ENCODE results near the gene RAD1. TPM values are rescaled to one million over a fixed set of nuclear protein-coding genes. Genes with fewer than 3 reads are reported as not detected.

The RAD1 gene, protein sequence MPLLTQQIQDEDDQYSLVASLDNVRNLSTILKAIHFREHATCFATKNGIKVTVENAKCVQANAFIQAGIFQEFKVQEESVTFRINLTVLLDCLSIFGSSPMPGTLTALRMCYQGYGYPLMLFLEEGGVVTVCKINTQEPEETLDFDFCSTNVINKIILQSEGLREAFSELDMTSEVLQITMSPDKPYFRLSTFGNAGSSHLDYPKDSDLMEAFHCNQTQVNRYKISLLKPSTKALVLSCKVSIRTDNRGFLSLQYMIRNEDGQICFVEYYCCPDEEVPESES
- 10 to 100 TPM; 24.3 to 30.9 (median 29.7) TPM for total RNA-seq
- total RNA-seq (2013) = 20.0 TPM

DNA sequence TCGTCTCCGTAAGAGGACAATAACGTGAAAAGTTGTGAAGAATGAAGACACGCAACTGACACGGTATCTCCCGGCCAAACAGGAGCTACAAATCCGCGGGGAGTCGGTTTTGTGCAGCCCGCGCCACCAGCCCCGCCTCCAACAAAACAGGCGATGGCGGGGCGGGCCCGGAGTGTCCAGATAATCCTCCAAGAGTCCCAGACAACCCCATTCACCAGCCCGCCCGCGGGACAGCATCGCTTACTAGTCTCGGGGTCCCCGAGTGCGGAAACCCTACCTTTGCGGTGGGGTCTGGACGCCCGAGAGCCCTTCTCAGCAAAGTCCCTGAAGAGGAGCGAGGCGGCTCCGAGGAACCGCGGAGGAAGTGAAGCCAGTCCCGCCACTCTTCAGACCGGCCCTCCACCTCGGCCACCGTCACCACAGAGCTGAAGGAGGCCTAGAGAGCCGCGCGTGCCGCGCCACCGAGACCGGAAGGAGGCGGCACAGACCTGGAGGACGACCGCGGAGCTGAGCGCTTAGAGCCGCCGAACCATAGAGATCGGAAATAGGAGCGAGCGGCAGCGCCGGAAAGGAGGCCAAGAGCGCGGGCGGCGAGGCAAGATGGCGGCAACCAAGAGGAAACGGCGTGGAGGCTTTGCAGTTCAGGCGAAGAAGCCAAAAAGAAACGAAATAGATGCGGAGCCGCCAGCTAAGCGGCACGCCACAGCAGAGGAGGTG lies at the start of gene RAD1, which contains the start of gene BRIX1:
Gene RAD1, minus strand, starts transcription at position 366 of the 717 bp plus-strand sequence. CDS start 612 bp downstream, outside the sequence.
Gene BRIX1, plus strand, starts transcription at position 573 of the 717 bp plus-strand sequence. Its CDS starts 28 bp downstream, at position 601.
- TF ChIP-seq CTCF (IDR thresholded peaks at IDR 0.05) = no peak
- Mint-ChIP-seq H3K27me3 (ENCODE audit: low read depth in 2 of 2) (no peaks in the 10 kb centered on the region), H3K27ac (no peak within 1 kb of the TSS), H3K9me3 (no peaks in the 10 kb centered on the region), H3K36me3 (peaks cover 7% of the 10 kb centered on the region), H3K4me3 (no peak within 1 kb of the TSS), H3K4me1 (peaks cover 18 to 32% of the 10 kb centered on the region in 2 donors)
- Histone ChIP-seq H3K9me3 (ENCODE audit: control insufficient read depth, insufficient read depth, low read length) (no peaks in the 10 kb centered on the region), H3K27me3 (ENCODE audit: control insufficient read depth, insufficient read depth, low read length) (no peaks in the 10 kb centered on the region), H3K4me1 (ENCODE audit: control insufficient read depth, insufficient read depth, low read length) (peaks cover 13% of the 10 kb centered on the region), H3K27ac (ENCODE audit: low read length) (peak within 1 kb of the TSS; percentile 81), H3K4me3 (ENCODE audit: low read length) (peak within 1 kb of the TSS; percentile 93), H3K36me3 (ENCODE audit: control insufficient read depth, insufficient read depth, low read length) (peaks cover 24% of the 10 kb centered on the region)
- intact Hi-C loops (cut with micrococcal nuclease) = loop anchor here (1.0 to 5.0 kb wide), 5 partner anchors 14 to 1473 kb away; partner anchors contain the start of genes AMACR, DNAJC21, TARS1 and TTC23L
- ATAC-seq = peak; percentile 92 to 99 (median 96)
- peak; percentile 87 to 96 for DNase-seq
- WGBS (ENCODE audit: insufficient coverage) = under 1% methylated on average over 67 of the region's 67 CpGs

DNA sequence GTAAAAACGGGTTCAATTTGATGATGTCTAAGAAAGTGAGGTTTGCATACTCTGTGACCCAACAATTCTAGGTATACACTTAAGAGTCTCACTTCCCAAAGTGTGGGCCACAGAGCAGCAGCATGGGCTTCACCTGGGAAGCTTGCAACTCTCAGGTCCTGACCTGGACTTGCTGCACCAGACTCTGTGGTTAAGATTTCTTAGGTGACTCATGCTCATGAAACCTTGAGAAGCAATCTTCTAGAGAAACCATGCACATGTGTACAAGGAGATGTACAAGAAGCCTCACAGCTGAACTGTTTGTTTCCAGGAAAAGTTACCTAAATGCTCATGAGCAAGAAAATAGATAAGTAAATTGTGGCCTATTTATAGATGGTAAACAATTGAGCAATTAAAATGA lies 44.0 kb upstream of the RAD1 start:
- Histone ChIP-seq H3K27ac (ENCODE audit: low read length) (no peak overlapping the region), H3K27me3 (ENCODE audit: control insufficient read depth, insufficient read depth, low read length) (no peaks in the 10 kb centered on the region), H3K36me3 (ENCODE audit: control insufficient read depth, insufficient read depth, low read length) (peaks cover 15% of the 10 kb centered on the region), H3K4me3 (ENCODE audit: low read length) (no peak overlapping the region), H3K9me3 (ENCODE audit: control insufficient read depth, insufficient read depth, low read length) (no peaks in the 10 kb centered on the region), H3K4me1 (ENCODE audit: control insufficient read depth, insufficient read depth, low read length) (no peaks in the 10 kb centered on the region)
- WGBS (ENCODE audit: insufficient coverage) = 82% methylated on average over 1 of the region's 1 CpG
- Mint-ChIP-seq H3K4me3 (no peak overlapping the region), H3K9me3 (no peaks in the 10 kb centered on the region), H3K4me1 (no peaks in the 10 kb centered on the region), H3K27me3 (ENCODE audit: low read depth in 2 of 2) (no peaks in the 10 kb centered on the region), H3K36me3 (peaks cover 14% of the 10 kb centered on the region), H3K27ac (peak overlapping the region; percentile 30 to 35)
- intact Hi-C loops (cut with micrococcal nuclease) = loop anchor here (10.0 kb wide), 1 partner anchor 965 kb away; no protein-coding TSS in a partner anchor
- no peak for TF ChIP-seq CTCF (IDR thresholded peaks at IDR 0.05)
- DNase-seq (no peak), ATAC-seq (no peak)

DNA sequence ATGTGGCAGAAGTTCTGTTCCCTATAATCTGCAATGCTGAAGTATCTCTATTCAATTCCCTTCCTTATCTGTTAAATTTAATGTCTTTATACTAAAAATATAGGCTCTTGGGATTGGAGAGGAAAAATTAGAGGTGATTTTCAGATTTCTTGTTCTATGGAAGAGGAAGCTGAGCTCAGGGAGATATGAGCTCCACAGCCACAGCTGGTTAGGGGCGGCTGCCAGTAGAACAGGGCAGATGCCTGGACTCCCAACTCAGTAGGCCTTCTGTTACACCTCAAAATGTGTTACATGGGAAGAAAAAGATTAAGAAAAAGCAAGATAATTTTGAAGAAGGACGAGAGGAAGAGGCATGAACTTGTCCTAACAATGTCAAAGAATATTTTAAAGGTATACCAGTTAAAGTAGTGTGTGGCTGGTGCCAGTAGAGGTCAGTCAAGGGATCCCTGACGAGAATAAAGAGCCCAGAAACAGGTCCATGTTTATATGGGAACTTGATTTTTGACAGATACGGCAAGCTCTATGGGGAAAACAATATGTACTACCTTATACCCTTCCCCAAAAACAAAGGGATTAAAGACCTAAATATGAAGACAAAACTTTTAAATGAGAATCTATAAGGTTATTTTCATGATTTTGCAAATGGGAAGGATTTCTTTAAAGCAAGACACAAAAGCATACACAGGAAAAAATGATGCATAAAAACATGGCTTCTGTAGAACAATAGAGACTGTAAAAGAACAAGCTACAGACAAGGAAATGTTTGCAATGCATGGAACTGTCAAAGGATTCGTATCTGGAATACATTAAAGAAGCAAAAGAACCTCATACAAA lies 42.8 kb upstream of the RAD1 start:
- intact Hi-C loops (cut with micrococcal nuclease) = loop anchor here (10.0 kb wide), 1 partner anchor 967 kb away; no protein-coding TSS in a partner anchor
- Histone ChIP-seq H3K27me3 (ENCODE audit: control insufficient read depth, insufficient read depth, low read length) (no peaks in the 10 kb centered on the region), H3K4me3 (ENCODE audit: low read length) (no peak overlapping the region), H3K4me1 (ENCODE audit: control insufficient read depth, insufficient read depth, low read length) (no peaks in the 10 kb centered on the region), H3K9me3 (ENCODE audit: control insufficient read depth, insufficient read depth, low read length) (no peaks in the 10 kb centered on the region), H3K36me3 (ENCODE audit: control insufficient read depth, insufficient read depth, low read length) (peaks cover 24% of the 10 kb centered on the region), H3K27ac (ENCODE audit: low read length) (no peak overlapping the region)
- DNase-seq (peak in 1 of 2 donors; percentile 34), ATAC-seq (peak in 1 of 3 donors; percentile 59)
- 59% methylated on average over 4 of the region's 5 CpGs for WGBS (ENCODE audit: insufficient coverage)
- Mint-ChIP-seq H3K4me1 (no peaks in the 10 kb centered on the region), H3K9me3 (no peaks in the 10 kb centered on the region), H3K4me3 (no peak overlapping the region), H3K27ac (peak overlapping the region in 1 of 2 donors; percentile 10), H3K27me3 (ENCODE audit: low read depth in 2 of 2) (no peaks in the 10 kb centered on the region), H3K36me3 (peaks cover 14% of the 10 kb centered on the region)
- TF ChIP-seq CTCF (IDR thresholded peaks at IDR 0.05) = peak; percentile 17
